ENCODE results near the gene F2RL2.

DNA sequence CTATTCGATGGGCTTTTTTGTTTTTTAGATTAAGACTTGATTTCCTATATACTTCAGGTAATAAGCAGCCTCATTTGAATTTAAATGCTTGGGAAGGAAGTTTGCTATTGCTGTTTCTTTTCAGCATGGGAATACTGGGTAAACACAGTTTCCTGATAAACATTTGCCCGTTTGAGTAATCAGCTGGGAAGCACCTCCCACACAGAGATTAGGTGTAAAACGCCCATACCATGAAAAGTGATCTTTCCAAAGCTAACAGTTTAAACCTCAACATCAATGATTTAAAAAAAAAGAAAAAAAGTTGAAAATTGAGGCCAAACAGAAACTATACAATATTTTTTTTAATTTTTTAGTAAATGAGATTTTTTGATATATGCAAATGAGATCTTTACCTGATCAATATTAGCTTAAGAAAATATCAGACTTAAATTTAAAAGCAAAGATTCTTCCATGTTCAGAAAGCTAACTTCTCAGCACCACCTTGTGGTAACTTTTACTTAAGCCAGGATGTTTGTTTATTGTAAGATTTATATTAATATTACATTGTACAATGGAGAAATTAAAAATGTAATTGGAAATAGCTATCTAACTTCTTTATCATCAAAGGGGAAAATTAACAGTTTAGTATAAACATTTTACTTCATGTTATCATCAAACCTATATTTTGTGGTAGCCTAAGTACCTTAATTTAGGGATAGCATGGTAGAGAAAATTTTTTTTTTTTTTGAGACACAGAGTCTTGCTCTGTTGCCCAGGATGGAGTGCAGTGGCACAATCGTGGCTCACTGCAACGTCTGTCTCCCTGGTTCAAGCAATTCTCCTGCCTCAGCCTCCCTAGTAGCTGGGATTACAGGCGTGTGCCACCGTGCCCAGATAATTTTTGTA, 39.8 kb downstream of the F2RL2 start:
- TF ChIP-seq, protein P1, sequence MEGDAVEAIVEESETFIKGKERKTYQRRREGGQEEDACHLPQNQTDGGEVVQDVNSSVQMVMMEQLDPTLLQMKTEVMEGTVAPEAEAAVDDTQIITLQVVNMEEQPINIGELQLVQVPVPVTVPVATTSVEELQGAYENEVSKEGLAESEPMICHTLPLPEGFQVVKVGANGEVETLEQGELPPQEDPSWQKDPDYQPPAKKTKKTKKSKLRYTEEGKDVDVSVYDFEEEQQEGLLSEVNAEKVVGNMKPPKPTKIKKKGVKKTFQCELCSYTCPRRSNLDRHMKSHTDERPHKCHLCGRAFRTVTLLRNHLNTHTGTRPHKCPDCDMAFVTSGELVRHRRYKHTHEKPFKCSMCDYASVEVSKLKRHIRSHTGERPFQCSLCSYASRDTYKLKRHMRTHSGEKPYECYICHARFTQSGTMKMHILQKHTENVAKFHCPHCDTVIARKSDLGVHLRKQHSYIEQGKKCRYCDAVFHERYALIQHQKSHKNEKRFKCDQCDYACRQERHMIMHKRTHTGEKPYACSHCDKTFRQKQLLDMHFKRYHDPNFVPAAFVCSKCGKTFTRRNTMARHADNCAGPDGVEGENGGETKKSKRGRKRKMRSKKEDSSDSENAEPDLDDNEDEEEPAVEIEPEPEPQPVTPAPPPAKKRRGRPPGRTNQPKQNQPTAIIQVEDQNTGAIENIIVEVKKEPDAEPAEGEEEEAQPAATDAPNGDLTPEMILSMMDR (IDR thresholded peaks at IDR 0.05; ENCODE audit: poor library complexity, severe bottlenecking) = peak; percentile 61
- TF ChIP-seq EZH2 (IDR thresholded peaks at IDR 0.05; ENCODE audit: borderline replicate concordance, insufficient read depth, low read length, poor library complexity, severe bottlenecking) (no peak), POLR2AphosphoS5 (IDR thresholded peaks at IDR 0.05) (no peak)

All from neural cell (in vitro differentiated cells).